Left ventricle myocardium superior (tissue), 1 donor: ENCODE data around the gene RPS18. TPM values are rescaled to one million over a fixed set of nuclear protein-coding genes. Genes with fewer than 3 reads are reported as not detected.

Source experiments
- ATAC-seq: fragments of 200-7000 bp; cut with Tn5 transposase; one replicate; pipeline ENCODE4 v1.9.1; 2020; ENCODE audit warnings: mild to moderate bottlenecking, moderate library complexity
- DNase-seq: peaks from one replicate; pipeline ENCODE4 v3.0.0-alpha.2; 2020
- intact Hi-C: fragments of 100-400 bp; cut with micrococcal nuclease; formaldehyde crosslinking; loops from one replicate; pipeline ENCODE4 v1.11.0; 2022
- microRNA-seq: library from miRNA; unstranded; fragments of <30 nt; microRNA quantifications from one replicate; pipeline ENCODE4 v1.2.0, GENCODE V29; 2020; ENCODE audit warnings: borderline number of aligned reads
- total RNA-seq: library from RNA; stranded (reverse); fragmentation: NEBNext Ultra II Directional; extraction: Animal tissue kit (Norgen Biotek cat#: 25700); gene quantifications from one replicate; pipeline ENCODE4 v1.2.1, GENCODE V29; 2021
- donor health status: DM: no; HTN: yes; CAD: no; lungs with severe emphysema.

The RPS18 gene
- total RNA-seq, 1 donor from 2014 or later: 931 TPM

DNA sequence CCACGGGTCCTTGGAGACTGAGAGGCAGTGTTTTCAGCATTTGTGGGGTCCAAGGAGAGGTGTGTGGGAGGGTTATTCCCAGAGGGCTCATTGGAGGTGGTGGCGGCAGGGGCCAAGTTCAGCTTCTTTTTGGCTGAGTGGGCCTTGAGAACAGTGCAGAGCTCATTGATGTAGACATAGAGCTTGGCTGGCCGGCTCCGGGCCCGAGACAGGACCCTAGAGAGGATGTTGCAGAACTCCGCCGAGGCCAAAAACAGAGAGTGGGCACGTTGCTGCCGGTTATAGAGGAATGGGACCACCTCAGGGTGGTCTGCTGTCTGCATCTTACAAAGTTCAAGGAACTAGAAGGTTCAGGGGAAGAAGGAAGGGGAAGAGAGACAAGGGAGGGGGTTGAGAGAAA is 49.4 kb downstream of the RPS18 start:
- no peak for ATAC-seq
- intact Hi-C loops: no loop called here
- no peak for DNase-seq

DNA sequence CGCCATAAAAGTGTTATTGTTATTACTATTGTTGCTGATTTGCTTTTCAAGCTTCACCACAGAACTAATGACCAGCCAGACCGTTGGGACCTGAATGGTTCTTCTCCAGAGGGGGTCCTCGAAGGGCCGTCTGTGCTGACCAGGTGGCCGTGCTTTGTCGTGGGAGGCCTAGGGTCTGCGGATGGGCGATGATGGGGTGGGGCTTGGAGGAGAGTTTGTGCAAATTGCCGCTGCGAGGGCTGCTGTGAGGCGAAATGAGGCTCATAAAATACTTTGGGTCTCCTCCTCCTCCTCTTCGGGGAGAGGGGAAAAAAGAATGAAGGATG is 51.7 kb downstream of the RPS18 start:
- intact Hi-C loops: no loop called here
- no peak for DNase-seq
- ATAC-seq: no peak

DNA sequence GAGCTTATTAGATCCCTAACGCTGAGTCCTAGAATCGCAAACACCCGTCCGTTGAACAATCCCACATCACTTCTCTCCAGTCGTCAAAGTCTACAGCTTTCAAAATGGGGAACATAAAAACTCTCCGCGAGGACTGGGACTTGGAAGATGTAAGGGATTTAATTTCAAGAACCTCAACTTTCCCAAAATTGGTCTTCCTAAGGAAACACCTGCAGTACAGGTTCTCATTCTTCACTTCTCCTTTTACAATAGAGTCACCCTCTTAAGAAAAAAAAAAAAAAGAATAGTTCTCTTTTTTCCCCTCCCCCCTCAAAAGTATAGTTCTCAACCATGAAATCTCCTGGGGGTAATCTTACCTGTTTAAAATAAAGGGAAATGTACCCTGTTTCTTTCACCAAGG is 52.2 kb downstream of the RPS18 start:
- intact Hi-C loops: no loop called here
- DNase-seq: no peak
- ATAC-seq: no peak

Small RNA genes lying within 50 kb of the gene (microRNA-seq; reads per million reads assigned to microRNA genes)
- gene MIR6834: not detected
- not detected for gene MIR6873

Other genes starting within 250 kb of the RPS18 start
- 37.7 TPM for gene HLA-DPA1, start 198.4 kb upstream of the RPS18 start, total RNA-seq
- gene HLA-DPB1, start 196.1 kb upstream of the RPS18 start, total RNA-seq: 41.5 TPM
- gene COL11A2, start 79.6 kb upstream of the RPS18 start, total RNA-seq: 1.9 TPM
- gene RXRB, start 71.4 kb upstream of the RPS18 start, total RNA-seq: 41.2 TPM
- 47.7 TPM for gene SLC39A7, start 71.2 kb upstream of the RPS18 start, total RNA-seq
- gene HSD17B8, start 67.4 kb upstream of the RPS18 start, total RNA-seq: 24.8 TPM
- 30.1 TPM for gene RING1, start 63.6 kb upstream of the RPS18 start, total RNA-seq
- 32.7 TPM for gene VPS52, start 199 bp upstream of the RPS18 start, total RNA-seq
- gene B3GALT4, start 5.0 kb downstream of the RPS18 start, total RNA-seq: 6.9 TPM
- 15.1 TPM for gene WDR46, start 17.2 kb downstream of the RPS18 start, total RNA-seq
- 57.3 TPM for gene PFDN6, start 17.5 kb downstream of the RPS18 start, total RNA-seq
- 59.4 TPM for gene RGL2, start 26.9 kb downstream of the RPS18 start, total RNA-seq
- 93.0 TPM for gene TAPBP, start 42.0 kb downstream of the RPS18 start, total RNA-seq
- gene ZBTB22, start 45.7 kb downstream of the RPS18 start, total RNA-seq: 11.1 TPM
- gene DAXX, start 50.9 kb downstream of the RPS18 start, total RNA-seq: 21.2 TPM
- 0.74 TPM for gene KIFC1, start 119.7 kb downstream of the RPS18 start, total RNA-seq
- gene PHF1, start 138.9 kb downstream of the RPS18 start, total RNA-seq: 51.9 TPM
- 120 TPM for gene CUTA, start 146.0 kb downstream of the RPS18 start, total RNA-seq
- 6.2 TPM for gene SYNGAP1, start 148.0 kb downstream of the RPS18 start, total RNA-seq
- gene ZBTB9, start 182.5 kb downstream of the RPS18 start, total RNA-seq: 5.1 TPM